Measurements from ENCODE around the gene CRNN.

CRNN gene

GRCh38 chr1:152408664-152409063 is 5.4 kb downstream of the CRNN start:
- H3K9me3 ChIP-seq (ENCODE audit: severe bottlenecking) = no peaks in the 10 kb centered on the region
- no peak for DNase-seq
- no peak overlapping the region for H3K27ac ChIP-seq
- no peak overlapping the region for H3K4me3 ChIP-seq (ENCODE audit: low read depth, low read length)
- H3K27me3 ChIP-seq (ENCODE audit: insufficient read depth, low read depth, severe bottlenecking) = peaks cover 98% of the 10 kb centered on the region
- TF ChIP-seq, protein P1, sequence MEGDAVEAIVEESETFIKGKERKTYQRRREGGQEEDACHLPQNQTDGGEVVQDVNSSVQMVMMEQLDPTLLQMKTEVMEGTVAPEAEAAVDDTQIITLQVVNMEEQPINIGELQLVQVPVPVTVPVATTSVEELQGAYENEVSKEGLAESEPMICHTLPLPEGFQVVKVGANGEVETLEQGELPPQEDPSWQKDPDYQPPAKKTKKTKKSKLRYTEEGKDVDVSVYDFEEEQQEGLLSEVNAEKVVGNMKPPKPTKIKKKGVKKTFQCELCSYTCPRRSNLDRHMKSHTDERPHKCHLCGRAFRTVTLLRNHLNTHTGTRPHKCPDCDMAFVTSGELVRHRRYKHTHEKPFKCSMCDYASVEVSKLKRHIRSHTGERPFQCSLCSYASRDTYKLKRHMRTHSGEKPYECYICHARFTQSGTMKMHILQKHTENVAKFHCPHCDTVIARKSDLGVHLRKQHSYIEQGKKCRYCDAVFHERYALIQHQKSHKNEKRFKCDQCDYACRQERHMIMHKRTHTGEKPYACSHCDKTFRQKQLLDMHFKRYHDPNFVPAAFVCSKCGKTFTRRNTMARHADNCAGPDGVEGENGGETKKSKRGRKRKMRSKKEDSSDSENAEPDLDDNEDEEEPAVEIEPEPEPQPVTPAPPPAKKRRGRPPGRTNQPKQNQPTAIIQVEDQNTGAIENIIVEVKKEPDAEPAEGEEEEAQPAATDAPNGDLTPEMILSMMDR (IDR thresholded peaks at IDR 0.05; ENCODE audit: low read depth, low read length) = no peak
- H3K36me3 ChIP-seq = no peaks in the 10 kb centered on the region

DNA sequence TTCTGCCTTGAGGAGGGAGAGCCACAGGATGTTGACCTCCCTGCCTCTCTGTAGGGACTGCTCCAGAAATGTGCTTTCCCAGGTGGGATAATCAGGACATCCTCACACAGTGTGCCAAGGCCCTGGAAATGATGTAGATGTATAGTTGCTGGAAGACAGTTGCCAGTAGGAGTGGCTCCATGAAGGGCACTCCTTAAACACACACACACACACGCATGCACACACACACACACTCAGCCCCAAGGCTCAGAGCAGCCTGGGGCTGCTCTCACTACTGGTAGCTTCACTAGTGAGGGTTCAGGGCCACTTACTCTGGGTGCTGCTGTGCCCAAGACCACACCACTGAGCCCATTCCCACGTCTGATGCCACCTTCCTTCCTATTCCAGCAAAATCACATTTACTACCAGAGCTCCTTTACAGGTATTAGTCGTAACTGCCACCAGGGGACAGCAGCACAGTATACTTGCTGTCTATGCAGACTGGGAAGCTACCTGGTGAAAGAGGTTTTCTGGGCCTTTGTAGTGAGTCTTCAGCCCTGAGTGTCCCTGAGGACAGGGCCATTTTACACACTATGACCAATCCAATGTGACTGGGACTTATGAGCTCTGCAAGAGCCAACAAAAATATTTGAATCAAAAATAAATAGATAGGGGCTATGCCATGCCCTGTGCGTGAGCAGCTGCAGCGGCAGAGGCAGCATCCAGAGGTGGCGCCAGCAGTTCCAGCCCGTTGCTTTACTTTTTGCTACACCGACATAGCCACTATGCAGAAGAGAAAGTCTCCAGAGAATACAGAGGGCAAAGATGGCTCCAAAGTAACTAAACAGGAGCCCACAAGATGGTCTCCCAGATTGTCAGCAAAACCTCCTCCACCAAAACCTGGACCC is 15.0 kb downstream of the CRNN start:
- H3K4me3 ChIP-seq (ENCODE audit: low read depth, low read length) = no peak overlapping the region
- no peak overlapping the region for H3K27ac ChIP-seq
- no peaks in the 10 kb centered on the region for H3K36me3 ChIP-seq
- peak; percentile 42 for DNase-seq
- peaks cover 81% of the 10 kb centered on the region for H3K27me3 ChIP-seq (ENCODE audit: insufficient read depth, low read depth, severe bottlenecking)
- TF ChIP-seq, protein P1 (IDR thresholded peaks at IDR 0.05; ENCODE audit: low read depth, low read length) = peak; percentile 81
- peaks cover 5% of the 10 kb centered on the region for H3K9me3 ChIP-seq (ENCODE audit: severe bottlenecking)

- peaks cover 82% of the 10 kb centered on the region for H3K27me3 ChIP-seq (ENCODE audit: insufficient read depth, low read depth, severe bottlenecking)
- H3K36me3 ChIP-seq = no peaks in the 10 kb centered on the region
- TF ChIP-seq, protein P1 (IDR thresholded peaks at IDR 0.05; ENCODE audit: low read depth, low read length) = peak; percentile 65
- peaks cover 5% of the 10 kb centered on the region for H3K9me3 ChIP-seq (ENCODE audit: severe bottlenecking)
- no peak for DNase-seq
- no peak overlapping the region for H3K27ac ChIP-seq
- H3K4me3 ChIP-seq (ENCODE audit: low read depth, low read length) = no peak overlapping the region
Measured at GRCh38 chr1:152397474-152397873, 16.6 kb downstream of the CRNN start.

GRCh38 chr1:152394151-152394550 is 19.9 kb downstream of the CRNN start:
- H3K4me3 ChIP-seq (ENCODE audit: low read depth, low read length) = no peak overlapping the region
- H3K9me3 ChIP-seq (ENCODE audit: severe bottlenecking) = no peaks in the 10 kb centered on the region
- TF ChIP-seq, protein P1 (IDR thresholded peaks at IDR 0.05; ENCODE audit: low read depth, low read length) = no peak

DNA sequence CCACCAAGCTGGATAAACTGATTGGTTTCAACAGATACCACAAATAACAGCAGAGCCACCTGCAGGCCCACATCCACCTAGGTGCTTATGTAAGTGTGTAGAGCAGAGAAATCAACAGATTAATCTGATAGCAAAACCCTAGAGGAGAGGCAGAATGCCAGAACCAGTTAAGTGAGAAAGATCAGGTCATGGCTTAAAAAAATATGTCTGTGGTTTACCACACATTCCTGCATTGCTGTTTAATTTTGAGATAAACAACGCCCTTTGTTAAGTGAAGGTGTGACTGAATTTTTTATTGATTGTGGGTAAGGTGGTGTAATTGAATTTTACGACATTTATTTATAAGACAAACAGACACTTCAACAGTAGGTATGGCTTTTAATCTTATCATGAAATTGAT is 21.2 kb downstream of the CRNN start:
- Histone ChIP-seq H3K27ac (no peak overlapping the region), H3K27me3 (ENCODE audit: insufficient read depth, low read depth, severe bottlenecking) (peaks cover 93% of the 10 kb centered on the region), H3K36me3 (no peaks in the 10 kb centered on the region), H3K4me3 (ENCODE audit: low read depth, low read length) (no peak overlapping the region), H3K9me3 (ENCODE audit: severe bottlenecking) (no peaks in the 10 kb centered on the region)
- TF ChIP-seq, protein P1 (IDR thresholded peaks at IDR 0.05; ENCODE audit: low read depth, low read length) = no peak
- no peak for DNase-seq

More at GRCh38 chr1:152394151-152394550, 19.9 kb downstream of the CRNN start:
- DNase-seq = no peak
- H3K36me3 ChIP-seq = no peaks in the 10 kb centered on the region
- no peak overlapping the region for H3K27ac ChIP-seq
- peaks cover 93% of the 10 kb centered on the region for H3K27me3 ChIP-seq (ENCODE audit: insufficient read depth, low read depth, severe bottlenecking)
